ENCODE results near the gene PRKAG2. TPM values are rescaled to one million over a fixed set of nuclear protein-coding genes. Genes with fewer than 3 reads are reported as not detected.

PRKAG2 gene
- total RNA-seq, 1 experiment from 2014 or later: 22.1 TPM

DNA sequence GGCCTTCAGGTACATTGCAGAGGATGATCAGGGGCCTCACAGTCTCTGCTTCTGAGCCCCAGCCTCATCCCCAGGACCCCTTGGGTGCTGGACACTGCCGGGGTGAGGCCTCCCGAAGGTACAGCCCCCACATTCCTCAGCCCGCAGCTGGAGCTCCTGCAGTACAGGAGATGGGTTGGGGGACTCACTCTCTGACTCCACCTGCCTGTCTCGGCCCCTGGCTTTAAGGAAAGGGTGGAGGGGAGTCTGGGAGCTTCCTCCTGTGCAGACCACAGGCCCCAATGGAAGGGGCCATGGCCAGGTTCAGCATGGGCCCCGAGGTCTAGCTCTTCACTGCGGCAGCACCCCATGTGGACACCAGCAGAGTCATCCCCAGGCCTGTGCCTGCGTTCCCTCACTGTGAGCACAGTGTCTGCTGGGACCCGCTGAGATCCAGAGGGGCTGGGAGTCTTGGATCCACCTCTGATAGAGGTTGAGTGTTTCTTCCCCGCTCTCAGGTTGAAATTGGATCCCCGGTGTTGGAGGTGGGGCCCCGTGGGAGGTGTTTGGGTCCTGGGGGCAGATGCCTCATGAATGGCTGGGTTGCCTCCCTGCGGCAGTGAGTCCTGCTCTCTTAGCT, 99.9 kb downstream of the PRKAG2 start:
- DNase-seq (ENCODE audit: extremely low read depth, low read depth): no peak

DNA sequence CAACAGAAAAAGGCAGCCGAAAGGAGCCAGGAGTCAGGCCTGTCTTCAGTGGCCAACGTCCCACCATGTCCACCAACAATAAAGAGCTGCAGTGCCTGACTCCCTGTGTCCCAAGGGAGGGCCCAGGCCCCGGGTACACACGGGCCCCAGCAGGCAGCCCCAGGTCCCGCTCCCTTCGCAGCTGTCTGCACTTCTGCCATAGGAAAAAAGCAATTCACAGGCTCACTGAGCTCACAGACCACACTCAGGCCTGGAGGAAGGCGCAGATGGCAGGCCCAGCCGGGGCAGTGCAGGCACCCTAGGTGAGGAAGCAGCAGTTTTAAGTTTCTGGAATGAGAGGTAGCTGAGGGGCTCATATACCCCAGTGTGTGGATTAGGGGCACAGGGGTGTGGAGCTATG, 100.5 kb downstream of the PRKAG2 start:
- DNase-seq (ENCODE audit: extremely low read depth, low read depth): no peak

DNA sequence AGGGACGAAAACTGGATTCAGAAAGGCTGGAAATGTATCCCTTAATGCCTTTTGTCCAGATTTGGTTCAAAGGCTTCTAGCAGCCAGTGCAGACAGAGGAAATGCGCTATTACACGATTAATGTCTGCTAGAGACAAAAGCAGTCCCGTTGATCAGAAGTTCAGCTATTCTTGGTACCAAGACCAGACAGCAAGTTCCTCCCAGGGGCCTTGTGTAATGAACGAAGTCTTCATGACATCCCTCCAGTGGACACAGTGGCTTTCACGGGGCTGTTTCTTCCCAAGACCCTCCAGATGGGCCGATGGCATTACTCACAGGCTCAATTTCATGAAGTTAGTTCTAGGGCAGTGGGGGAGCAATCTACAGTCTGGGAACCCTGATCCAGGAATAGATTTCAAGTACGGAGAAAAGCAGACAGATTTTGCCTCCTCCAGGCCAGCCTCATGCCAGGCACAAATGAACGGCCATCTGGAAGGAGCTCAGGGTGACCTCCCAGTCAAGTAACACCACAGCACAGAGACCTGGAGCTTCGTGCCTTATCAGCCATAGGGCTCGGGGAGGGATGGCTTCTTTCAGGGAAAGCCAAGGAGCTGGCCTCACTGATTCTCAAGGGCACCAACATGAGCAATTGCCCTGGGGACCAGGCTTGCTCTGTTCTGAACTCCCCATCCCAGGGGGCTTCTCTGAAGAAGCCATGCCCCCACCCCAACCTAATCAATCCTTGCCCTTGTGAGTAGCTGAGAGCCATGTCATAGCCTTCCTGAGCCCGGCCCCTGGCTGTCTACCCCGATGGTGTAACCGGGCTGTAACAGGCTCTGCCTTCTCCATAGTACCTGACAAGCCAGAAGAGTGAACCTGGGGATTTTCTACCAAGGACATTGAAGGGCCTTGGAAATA, 101.1 kb downstream of the PRKAG2 start:
- no peak for DNase-seq (ENCODE audit: extremely low read depth, low read depth)

DNA sequence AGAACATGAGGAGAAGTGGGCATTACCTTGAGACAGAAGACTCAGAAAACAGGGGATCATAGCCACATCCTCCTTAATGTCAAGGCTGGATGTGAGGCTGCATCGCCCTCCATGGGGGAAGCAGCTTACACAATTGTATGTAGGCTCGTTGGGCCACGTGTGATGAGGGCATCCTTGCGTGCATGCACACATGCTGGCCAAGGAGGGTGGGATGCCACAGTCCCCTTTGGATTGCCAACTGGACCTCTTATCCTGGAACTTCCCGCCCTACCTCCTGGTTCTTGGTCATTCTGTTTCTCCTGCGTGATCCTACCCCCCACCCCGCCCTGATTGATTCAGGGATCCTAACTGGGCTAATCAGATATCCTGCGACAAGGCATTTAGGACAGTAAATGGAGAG, 102.0 kb downstream of the PRKAG2 start:
- no peak for DNase-seq (ENCODE audit: extremely low read depth, low read depth)

DNA sequence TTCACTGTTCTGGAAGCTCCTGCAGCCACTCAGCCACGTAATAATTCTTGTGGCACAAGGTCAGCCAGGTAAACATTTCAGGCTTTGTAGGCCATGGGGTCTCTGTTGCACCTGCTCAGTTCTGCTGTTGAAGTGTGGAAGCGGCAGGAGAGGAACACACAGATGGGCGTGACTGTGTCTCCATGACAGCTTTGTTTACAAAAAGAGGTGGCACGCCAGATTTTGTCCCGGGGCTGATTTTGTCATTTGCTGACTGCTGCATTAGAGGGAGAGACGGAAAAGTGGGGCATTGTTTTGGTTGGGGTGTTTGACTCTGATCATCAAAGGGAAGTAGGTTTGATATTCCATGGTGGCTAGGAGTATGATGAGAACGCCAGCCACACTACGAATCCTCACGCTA, 103.1 kb downstream of the PRKAG2 start:
- DNase-seq (ENCODE audit: extremely low read depth, low read depth): no peak

DNA sequence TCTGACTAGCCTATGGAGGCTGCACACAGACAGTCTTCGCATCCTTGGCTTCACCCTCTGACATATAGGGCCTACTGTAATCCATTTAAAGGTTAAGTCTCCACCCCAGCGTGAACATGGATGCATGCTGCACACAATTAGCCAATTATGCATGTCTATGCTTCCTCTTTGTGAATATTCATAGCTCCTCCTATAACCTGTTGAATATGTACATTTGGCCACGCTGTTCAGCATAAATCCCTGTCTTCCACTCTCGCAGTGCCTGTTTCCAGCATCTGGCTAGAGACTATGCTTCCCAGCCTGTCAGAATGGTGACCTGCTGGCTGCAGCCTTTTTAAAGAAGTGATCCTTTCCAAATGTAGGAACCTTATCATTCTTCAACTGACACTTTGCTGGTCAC, 106.7 kb downstream of the PRKAG2 start:
- no peak for DNase-seq (ENCODE audit: extremely low read depth, low read depth)

DNA sequence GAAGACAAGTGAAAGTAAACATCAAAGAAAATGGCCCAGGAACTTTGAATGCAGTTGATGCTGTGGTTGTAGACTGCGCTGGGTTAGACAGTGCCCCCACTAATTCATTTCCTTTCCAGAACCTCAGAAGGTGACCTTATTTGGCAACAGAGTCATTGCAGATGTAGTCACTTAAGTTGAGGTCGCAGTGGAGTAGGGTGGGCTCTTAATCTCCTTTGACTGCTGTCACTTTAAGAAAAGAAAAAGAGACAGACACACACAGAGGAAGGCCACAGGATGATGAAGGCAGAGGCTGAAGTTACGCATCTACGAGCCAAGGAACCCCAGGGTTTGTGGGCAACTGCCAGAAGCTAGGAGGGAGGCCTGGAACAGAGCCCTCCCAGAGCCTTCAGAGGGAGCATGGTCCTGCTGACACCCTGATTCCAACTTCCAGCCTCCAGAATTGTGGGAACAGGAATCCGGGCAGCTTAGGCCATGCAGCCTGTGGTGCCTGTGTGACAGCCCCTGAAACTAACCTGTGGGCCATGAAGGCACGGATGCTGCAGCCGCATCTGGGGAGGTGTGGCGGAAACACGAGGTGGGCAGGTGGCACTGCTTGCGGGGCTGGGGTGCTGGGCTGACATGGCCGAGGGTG, 107.6 kb downstream of the PRKAG2 start:
- DNase-seq (ENCODE audit: extremely low read depth, low read depth): no peak

DNA sequence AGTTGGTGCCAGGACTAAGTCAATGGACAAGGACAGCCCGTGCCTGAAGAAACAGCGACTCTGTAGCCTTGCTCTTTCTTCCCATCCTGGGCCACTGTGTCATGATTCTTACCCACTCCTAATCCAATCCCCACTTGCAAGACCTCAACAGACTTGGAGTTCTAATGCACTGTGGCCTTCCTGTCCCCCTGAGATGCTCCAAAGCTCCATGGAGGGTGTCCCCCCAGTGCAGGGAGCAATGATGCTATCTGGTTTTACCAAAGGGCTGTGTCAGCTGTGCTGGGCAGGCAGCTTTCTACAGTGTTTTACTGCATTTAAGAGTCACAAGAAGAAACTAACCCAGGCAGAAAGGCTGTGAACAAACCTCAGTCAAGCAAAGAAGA, 108.1 kb downstream of the PRKAG2 start:
- no peak for DNase-seq (ENCODE audit: extremely low read depth, low read depth)

DNA sequence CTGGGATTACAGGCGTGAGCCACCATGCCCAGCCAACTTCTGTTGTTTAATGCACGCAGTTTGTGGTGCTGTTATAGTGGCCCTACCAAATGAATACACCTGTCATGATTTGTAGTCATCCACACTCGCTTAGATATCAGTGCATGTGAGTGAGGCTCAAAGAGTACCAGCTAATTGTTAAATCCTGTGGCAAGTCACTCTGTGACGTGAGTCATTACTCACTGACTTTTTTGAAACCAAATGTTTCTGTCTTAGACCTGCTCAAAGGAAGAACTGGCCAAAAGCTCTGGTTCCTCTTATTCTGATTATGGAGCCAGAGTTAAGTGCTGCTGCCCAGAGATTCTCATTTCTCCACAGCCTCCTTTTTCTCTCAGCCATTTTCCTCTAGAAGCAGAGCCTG, 109.4 kb downstream of the PRKAG2 start:
- no peak for DNase-seq (ENCODE audit: extremely low read depth, low read depth)

DNA sequence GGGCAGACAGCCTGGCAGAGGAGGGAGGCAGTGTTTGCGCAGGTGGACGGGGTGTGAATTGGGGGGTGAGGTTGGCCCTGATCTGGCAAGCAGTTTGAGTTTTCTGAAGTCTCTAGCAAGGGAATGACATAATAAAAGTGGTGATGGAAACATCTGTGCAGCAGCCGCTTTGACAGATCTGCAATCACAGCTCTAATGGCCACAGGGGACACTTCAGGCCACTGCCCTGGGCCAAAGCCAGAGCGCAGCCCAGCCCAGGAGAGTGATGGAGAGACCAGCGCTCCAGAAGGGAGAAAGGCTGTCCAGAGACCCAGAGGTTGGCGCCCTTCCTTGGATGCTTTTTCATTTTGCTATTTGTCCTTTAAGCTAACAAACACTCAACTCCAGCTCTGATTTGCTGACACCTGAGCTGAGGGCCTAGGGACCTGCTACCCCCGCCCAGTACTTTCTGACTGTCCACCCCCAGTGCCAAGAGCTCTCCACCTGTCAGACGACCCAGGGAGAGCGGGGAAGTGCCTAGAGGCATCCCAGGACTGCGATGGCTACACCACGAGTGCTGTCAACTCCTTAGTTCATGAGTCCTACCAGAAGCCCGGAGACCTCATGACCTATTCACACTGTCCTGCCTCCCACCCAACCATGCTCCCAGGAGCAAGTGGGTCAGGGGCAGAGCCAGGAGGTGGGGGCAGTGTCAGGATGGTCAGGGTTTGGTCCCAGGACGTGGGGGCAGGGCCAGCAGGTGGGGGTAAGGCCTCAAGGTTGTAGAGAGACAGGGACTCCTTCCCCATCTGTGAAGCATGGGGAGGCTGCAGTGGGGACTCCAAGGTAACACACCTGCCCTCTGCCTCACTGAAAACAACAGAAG, 112.6 kb downstream of the PRKAG2 start:
- no peak for DNase-seq (ENCODE audit: extremely low read depth, low read depth)

DNA sequence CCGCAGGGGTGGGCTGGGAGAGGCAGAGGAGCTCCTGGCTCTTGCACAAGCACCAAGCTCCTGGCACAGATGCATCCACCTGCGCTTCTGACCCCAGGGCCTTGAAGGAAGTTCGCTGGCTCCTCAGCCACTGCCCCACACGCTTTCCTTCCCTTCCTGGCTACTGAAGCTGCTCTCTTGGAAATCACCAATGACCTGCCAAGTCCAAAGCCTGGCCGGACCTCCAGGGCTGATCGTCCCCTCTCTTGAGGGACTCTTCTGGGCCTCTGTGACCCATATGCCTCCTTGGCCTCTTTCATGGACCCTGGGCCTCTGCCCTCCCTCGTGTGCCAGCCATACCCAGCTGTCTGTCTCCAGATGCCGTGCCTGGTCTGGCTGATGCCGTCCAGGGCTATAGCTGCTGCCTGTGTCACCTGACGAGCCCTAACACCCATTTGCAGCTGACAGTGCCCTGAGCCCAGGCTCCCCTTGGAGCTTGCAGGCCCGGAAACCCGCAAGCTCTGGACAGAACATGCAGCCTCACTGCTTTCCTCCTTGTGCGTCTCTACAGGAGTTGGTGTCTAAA, 113.4 kb downstream of the PRKAG2 start:
- DNase-seq (ENCODE audit: extremely low read depth, low read depth): no peak

DNA sequence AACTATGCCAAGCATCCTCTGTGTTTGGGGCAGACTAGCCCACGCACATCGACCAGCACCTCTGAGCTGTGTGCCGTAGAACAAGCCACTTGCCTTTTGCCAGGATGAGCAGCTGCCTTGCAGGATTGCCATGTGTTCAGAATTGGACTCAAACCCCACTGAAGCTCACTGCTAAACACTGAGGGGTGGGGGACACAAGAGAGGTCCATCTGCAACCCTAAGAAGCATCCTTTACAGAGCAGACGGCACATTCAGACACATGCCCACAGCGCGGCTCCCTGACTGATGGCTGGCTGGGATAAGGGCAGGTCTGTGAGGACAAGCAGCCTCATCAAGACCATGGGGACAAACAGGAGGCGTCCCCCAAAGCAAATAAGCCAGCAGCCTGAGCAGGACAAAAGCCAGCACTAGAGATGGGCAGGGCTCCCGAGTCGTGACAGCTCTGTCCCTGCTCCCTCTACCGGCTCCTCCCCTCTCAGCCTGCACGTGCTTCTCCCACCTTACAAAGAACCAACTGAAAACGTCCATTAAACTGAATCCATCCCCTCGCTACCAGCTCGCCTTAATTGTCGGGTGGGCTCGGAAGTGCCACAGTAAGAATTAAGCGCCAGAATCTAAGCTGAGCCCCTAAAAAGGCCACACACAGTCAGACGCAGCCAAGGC, 114.2 kb downstream of the PRKAG2 start:
- DNase-seq (ENCODE audit: extremely low read depth, low read depth): no peak

DNA sequence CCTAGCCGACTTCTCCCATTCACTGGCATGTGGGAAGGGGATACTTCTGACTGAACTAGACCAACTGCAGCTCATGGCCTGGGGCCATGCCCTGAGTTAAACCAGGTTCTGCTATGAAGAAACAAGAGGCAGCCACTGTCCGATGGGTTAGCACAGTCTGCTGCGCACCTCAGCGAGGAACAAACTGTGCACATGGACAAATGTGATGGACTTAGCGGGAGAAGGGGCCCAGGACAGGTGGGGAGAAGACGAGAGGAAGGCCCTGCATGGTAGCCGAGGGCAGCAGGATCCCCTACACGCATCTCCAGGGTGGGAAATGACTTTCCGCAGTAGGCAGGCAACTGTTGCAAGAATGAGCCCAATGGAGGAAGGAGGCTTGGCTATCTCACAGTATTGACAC, 115.0 kb downstream of the PRKAG2 start:
- DNase-seq (ENCODE audit: extremely low read depth, low read depth): no peak

DNA sequence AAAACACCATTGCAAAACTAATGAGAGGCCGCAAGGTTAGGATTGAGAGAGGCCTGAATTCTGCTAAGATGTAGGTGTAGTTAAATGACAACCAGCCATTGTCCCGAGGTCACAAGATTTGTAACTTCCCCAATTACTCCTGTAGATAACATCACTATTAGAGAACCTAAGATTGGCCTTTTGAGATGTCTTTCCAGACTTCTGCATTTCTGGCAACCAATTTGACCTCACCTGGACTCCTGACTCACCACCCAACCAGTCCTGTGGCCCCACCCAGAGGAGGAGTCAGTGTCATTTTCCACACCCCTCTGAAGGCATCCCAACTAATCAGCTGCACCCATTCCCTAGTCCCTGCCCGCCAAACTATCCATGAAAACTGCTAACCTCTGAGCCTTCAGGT, 115.7 kb downstream of the PRKAG2 start:
- no peak for DNase-seq (ENCODE audit: extremely low read depth, low read depth)

DNA sequence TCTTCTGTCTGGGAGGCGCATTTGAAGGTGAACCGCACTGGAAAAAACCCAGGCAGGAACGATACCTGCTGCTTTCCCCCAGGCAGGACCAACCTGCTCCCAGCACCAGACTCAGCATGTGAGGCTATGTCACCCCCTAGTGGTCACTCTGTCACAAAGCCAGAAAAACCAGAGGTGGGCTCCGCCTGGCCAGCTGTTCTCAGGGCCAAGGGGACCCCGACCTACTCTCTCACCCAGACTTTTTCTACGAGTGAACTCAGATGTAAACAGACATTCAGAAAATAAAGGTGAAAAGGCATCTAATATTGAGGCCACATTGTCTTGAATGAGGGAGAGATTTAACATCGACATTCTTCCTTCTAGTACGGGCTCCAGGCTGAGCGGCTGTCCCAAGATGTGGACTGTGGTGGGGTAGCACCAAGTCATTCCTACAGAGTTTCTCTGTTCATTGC, 117.3 kb downstream of the PRKAG2 start:
- peak; percentile 73 for DNase-seq (ENCODE audit: extremely low read depth, low read depth)

DNA sequence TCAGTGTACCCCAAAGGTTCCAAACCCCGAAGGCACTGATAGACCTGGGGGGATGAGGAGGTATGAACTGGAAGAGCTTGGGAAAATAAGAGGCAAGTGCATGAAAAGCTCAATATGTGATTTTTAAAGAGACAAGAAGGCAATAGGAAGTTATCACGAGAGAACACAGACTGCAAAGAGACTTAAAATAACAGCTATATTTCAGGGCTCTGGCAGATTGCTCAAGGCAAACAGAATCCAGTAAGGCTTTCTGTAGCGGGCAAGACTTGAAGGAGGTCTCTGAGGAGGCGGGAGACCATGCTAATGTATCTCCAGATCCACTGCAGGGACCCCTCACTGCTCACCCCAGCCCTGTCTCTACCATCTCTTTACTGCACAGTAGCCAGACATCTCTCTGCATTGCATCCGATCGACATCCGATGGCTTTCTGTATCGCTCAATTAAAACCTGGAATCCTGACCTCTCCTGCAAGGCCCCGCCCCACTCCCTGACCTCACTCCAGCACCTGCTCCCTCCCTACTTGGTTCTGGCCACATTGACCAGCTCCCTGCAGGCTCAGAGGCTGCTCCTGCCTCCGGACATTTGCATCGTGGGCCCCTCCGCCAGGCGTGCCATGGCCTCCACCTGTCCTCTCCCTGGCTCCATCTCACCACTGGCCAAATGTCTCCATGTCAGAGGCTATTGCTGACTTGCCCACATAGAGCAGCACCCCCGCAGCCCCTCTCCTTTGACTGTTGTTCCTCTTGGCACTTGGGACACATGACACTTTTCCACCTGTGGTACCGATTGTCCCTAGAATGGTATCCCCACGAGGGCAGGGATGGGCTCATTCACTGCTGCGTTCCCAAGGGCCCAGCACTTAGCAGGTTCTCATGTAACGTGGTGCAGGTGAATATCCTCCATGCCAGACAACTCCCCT, 118.0 kb downstream of the PRKAG2 start:
- DNase-seq (ENCODE audit: extremely low read depth, low read depth): no peak

DNA sequence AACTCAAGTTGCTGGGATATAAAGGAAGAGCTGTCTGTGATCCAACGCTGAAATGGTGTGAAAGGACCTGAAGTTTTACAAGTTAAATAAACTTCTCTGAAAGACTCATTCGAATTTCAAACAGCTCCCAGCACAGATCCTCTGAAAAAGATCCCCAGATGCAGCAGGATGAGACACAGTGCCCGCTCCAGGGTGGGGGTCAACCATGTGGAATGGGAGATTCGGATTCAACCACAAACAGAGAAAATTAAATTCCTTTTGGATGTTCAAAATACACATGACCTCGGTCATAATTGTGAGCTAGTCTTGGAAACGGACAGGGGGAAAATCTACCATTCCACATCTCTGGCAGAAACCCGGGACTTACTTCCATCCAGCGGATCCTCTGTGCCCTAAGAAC, 119.6 kb downstream of the PRKAG2 start:
- no peak for DNase-seq (ENCODE audit: extremely low read depth, low read depth)

DNA sequence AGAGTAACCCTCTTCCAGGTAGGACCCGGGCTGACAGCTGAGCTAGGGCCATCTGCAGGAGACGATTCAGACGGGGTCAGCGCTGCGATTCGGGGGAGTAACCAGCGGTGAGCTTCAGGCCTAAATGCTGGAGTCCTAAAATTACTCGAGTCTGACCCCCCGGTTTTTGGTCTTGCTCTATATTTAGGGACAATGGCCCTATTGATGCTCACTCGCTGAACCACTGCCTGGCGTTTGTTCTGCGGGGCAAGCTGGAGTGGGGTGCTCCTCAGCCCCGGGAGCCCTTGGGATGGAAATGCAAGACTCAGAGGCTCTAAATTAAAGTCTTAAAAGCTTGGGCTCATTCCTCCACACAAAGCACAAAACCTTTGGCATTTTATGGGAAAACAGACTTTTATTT, 120.0 kb downstream of the PRKAG2 start:
- no peak for DNase-seq (ENCODE audit: extremely low read depth, low read depth)
